ENCODE results near the gene PEPD.

PEPD gene

DNA sequence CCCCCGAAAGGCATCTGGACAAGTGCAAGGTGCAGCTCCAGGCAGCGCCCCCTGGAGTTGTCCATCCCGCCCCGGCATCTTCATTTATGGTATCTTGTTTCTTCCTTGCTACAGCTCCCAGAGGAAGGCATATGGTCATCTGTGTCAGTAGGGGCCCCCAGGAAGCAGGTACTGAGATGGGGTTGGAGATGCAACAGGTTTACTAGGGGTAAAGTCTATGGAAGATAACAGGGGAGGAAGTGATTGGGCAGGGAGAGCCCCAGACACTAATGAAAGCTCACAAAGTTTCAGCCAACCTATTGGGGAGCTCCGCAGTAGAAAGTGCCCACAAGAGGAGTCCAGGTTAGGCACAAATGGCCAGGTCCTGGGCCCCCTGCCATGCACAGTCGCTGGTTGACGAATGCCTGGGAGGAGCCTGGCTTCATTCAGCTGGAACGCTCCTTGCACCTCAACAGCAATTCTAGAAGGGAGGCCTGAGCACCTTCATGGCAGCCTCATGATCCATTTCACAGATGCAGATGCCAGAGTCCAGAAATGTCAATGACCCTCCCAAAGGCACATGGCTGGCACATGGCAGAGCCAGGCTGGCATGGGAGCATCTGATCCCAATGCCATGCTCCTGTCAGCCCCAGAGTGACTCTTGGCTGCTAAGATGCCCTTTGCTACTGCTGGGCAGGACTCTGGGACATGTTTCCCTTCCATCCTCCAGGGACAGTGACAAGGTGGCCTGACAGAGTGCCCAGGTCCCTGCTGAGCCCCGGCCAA is 23.8 kb upstream of the PEPD start:
- no peak for DNase-seq

DNA sequence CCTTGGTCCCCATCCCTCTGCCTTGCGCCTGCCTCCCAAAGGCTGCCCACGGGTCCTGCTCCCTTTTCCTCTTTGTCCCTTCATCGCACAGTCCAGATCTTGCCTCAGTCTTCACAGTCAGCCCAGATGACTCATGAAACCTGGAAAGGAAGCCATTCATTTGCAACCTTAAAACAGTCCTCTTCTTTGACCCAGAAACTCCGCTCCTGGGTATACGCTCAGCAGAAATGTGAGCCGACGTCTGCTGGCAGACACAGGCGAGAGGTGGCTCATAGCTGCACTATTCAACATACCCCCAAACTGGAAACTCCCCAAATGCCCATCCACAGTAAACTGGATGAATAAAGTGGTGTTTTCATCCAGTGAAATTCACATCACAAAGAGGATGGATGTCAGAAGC is 13.6 kb upstream of the PEPD start:
- no peak for DNase-seq

DNA sequence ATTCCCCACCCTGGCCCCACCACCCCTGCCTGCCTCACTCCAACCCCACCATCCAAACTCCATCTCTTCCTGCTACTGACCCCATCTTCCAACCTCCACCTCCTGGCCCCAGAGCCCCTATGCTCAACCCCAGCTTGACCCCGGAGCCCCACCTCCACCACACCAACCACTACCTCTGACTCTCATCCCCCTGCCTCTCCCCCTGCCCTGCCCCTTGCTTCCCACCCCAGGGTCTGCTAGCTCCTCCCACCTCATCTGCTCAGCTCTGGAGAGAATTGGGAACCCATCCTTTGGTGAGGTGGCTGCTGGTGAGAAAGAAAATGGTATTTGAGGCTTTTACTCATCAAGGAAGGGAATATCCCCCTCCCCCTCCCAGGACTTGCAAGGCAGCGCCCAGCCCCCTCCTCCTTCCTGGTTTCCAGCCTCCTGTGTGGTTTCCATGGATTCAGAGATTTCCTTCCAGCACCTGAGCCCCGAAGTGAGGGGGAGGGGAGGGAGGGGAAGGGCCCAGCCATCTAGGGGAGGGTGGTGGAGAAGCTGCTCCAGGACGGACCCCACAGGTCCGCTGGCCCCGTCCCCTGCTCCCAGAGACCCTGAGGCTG is 11.4 kb upstream of the PEPD start:
- no peak for DNase-seq

DNA sequence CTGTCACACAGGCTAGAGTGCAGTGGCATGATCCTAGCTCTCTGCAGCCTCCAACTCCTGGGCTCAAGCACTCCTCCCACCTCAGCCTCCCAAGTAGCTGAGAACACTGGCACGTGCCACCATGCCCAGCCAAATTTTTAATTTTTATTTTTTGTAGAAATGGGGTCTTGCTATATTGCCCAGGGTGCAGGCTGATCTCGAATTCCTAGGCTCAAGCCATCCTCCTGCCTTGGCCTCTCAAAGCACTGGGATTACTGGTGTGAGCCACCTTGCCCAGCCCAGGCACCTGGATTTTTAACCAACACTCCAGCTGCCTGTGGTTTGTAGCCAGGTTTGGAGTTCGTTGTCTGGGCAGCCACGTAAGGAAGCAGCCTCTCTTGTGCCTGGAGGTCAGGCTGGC is 9.3 kb upstream of the PEPD start:
- no peak for DNase-seq

DNA sequence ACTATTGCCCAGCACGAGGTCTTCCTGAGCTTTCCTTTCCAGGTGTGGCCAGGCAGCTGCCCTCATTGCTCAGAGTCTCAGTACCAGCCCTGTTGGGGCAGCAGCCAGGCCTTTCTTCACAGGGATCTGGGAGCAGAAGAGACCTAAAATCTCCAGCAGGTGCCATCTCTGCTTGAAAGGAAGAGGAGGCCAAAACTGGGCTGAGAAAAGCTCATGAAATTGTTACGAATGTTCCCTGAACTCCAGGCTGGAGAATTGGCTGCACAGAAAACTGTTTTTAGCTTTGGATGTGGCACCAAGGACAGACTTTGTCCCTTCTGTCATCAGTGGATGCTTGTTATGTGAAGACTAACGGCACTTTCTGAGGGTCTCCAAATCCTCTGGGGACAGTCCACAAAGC is 8.7 kb upstream of the PEPD start:
- DNase-seq = no peak

DNA sequence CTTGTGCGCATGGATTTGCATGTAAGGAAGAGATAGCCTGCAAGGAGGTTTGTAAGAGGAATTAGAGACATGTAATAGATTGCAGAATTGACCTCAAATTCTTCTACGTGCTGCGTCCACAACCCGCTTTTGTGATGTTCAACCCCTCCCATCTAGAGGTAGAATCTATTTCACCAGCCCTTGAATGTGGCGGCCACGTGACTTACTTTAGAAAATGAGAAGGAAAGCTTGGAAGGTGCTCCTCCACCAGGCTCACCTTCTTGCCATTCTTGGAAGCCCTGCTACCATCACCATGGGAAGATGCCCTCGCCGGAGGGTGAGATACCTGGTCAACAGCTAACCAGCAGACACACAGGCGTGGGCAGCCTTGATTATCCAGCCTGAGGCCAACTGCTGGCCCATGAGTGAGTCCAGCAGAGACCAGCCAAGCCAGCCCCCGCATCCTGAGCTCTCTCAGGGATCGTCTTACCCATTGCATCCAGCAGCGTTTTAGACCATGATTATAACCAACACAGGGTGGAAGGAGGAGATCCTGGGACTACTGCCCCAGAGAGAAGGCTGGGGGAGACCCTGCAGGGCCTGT is 7.6 kb upstream of the PEPD start:
- DNase-seq = no peak

DNA sequence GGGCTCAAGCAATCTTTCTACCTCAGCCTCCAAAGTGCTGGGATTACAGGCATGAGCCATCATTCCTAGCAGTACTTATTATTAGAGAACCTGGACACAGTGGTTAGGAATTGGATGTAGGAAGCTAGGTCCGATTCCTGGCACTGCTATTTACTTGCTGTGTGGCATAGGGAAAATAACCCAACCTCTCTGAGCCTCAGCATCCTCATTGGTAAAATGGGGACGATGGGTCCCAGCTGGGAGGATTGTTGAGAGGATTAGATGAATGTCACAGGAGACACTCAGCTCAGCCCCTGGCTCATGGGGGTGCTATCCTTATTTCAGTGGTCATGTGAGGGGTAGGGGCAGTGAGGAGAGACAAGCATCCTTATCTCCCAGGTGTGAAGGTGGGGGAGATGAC is 6.8 kb upstream of the PEPD start:
- no peak for DNase-seq

DNA sequence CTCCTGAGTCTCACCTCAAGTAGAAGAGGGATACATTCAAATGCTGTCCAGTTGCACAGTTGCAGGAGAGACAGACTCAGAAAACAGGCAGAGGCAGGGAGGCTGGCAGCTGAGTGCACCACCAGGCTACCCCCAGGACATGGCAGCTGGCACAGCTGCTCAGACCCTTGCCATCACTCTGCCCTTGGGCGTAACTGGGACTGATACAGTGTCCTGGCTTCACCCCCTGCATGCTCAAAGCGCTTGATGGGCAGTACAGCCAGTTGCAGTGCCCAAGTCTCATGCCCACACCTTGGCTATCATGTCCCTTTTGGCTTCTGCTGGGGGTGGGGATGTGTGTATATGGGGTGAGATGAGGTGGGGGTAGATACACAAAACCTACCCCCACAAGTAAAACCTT is 5.5 kb upstream of the PEPD start:
- DNase-seq = no peak

DNA sequence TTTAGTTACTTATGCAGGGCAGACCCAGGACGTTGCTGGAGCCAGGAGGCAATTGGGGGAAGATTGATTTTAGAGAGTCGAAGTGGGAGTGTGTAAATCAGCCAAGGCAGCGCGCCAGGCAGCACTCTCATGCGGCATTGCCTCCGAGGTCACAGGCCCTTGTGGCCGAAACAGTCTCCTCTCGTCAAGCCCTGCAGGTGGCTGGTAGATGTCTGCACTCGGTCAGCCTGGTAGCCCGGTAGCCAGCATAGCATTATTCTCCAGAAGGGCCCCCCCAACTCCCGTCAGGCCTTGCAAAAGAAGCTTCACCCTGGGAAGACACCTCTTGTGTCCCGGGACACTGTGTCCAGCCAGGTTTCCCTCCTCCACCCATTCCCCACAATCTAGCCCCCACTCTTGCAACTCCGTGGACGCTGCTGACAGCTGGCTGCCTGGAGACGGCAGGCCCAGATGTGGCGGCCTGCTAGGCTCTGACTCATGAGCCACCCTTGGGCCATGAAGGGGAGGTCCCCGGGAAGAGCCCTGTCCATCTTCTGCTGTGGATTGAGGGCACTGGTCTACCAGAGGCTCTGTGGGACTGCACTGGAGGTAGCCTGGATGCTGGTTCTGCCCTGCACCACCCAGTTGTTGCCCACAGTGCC is 2.6 kb upstream of the PEPD start:
- no peak for DNase-seq

DNA sequence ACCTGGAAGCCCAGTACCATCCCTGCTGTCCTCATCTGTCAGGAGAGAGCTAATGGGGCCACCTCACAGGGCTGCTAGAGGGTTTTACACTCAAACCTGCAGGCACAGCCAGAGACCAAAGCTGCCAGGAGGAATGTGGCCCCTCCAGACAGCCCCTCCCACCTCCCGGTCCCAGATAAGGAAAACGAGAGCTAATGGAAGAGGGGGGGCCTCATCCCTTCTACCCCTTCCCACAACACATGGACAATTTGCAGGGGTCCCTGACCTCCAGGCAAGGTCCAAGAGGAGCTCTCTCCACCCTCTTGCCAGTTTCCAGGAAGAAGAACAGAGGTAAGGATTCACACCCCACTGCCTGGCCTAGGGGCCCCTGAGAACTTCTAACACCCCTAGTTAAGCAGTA is 1.6 kb upstream of the PEPD start:
- DNase-seq = no peak

DNA sequence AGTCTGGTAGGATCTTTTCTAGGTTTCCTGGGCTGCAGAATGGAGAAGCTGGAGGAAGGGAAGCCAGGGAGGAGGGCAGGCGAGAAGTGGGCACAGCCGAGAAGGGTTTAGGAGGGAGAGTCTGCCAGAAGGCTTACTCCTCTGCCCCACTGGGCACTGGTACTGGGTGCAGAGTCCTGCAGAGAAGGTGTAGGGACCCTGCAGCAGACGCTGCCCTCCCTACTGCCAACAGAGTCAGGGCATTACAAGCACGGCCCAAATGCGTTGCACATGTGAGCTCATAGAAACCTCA is 726 bp upstream of the PEPD start:
- DNase-seq = no peak

DNA sequence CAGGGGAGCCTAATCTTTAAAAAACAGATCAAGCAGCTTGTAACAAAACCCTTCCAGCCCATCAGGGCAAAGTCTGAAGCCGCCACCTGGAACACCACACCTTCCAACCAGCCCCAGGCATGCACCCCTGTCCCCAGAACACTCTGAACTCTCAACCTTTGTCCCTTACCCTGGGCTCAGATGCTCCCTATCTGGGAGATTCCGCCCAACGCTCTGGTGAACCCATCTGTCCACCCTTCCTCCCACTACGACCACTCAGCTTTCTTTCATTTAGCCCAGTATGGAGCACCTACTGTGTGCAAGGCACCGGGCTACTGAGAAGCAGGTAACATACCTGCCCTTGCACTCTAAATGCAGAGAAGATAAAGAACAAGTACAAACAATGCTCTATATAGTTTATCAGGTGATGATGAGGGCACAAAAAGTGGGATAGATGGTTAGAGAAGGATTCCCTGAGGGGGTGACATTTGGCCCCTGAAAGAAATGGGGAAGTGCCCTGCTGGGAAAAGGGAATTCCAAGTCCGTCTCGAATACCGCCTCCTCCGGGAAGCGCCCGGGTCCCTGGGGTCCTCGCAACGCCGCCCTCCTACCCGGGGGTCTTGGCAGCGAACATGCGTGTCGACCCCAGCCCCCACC is 629 bp downstream of the PEPD start:
- DNase-seq = no peak

DNA sequence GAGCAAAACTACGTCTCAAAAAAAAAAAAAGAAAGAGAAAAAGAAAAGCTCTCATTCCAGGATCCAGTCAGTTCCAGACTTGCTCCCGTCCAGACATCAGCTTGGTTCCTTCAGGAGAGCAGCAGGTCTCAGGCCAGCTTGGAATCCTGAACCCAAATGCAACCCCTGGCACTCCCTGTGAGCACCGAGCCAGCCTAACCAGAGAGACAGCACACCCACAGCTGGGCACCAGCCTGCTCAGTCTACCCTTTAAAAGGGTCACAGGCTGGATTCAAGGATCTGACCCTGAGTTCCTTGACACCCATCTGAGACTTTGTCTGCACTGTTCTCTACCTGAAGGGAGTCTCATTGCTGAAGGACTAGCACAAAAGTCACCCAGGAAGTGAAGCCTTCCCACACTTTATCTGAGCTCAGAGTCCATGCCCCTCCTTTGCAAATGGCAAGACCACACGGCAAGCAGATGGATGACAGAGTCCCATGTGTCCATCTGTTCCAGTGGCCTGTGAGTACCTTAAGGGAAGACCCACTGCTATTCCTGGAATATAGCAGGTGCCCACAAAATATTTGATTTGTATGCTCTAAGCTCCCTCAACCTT is 1.4 kb downstream of the PEPD start:
- no peak for DNase-seq

DNA sequence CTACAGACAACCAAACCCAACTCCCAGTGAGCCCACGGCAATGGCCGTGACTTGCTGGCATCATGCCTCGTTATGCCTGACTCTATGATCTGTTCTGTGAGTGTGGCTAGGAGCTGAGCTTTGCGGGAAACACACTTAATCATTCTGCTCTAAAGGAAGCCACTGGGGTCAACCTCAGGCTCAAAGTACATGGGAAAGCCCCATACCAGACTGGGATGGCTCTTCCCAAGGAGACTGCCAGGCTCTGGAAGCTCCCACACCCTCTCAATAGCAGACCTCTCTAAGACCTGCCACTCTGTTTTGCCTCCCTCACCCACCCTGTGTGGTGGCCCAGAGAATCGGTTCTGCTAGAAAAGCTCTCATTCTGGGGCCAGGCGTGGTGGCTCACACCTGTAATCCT is 2.2 kb downstream of the PEPD start:
- no peak for DNase-seq

DNA sequence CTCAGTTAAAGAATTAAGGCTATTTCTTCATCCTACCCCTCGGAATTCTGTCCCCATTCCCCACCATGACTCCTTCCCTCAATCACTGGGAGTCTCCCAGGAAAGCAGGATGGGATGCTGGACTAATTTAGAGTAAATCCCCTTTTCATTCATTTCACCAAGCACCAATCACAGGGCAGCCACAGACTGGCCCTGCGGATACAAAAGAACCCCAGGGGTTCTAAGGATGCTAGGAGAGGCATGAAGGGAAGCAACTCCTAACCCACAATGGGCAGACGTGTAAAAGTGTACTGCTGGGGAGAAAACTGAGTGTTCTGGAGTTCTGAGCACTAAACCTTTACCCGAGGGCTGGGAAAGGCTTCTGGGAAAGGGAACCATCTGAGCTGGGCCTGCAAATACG is 3.0 kb downstream of the PEPD start:
- DNase-seq = no peak

DNA sequence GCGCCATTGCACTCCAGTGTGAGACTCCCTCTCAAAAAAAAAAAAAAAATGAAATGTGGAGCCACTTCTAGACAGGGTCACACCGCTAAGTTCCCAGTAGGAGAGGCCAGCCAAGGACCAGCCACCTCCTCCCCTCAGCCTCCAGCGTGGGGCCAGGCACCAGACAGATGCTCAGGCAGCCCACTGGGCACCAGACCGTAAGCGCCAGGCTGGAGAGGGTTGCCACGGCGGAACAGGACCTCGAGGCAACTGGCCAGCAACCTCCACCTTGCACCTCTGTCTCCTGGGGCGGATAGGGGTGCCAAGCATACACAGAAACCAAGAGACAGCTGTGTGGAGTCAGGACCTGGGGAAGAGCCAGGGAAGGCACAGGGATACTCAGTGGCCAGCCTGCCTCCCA is 3.7 kb downstream of the PEPD start:
- DNase-seq = no peak

DNA sequence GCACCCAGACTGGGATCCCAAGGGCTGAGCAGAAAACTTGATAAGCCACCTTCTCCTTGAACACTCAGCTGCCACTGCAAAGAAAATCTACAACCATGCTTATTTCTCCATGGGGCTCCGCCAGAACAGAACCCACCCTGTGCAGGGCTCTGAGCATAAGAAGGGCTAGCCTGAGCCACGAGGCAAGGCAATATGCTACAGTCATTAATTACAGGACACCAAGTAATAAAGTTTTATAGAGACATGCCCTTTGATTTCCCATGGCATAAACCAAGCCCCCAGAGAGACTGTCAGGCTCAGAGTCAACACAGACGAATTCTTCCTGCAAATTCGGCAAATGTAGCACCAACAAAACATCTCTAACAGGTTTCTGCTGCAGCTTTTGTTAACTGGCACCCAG is 5.7 kb downstream of the PEPD start:
- no peak for DNase-seq

DNA sequence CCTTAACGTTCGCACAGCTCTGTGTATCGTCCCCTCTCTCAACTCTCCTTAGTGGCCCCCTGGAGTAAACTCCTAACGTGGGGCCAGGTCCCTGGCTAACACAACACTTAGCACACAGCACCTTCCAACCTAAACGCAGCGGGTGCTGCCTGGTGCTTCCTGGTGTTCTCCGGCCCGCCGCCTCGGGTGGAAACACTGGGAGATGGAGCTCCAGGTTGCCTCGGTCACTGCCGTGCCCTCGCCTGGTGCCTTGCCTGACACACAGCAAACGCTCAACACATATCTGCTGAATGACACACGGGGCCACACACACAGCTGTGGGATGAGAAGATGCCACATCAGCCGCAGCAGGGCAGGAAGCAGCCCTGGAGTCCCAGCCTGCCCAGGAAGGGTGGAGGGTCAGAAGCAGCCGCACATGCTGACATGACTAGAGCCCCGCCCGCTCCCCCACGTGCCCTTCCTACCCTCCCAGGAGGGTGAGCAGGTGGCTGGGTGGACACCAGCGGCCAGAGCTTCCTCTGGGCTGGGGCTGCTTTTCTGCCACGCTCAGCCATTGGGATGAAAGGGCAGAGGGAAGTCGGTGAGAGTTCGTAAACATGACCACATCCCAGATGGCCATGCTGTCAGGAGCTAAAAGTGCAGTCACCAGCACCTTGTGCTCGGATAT is 6.6 kb downstream of the PEPD start:
- DNase-seq = no peak

DNA sequence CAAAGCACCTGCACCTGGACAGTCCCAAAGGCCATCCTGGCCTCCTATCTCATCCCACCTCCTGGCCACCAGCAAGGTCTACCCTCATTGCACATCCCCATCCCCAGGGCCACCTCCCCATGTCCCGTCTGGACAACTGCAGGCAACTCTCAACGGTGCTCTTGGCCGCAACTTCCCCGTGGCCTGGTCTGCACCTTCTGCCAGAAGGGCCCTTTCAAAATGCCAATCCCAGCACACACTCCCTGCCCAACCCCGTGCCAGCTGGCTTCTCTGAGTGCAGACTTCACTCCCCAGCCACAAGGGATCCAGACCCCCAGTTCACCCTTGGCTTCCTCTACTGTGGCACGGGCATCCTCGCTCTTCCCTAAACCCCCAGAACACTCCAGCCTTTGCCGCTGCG is 8.2 kb downstream of the PEPD start:
- no peak for DNase-seq

DNA sequence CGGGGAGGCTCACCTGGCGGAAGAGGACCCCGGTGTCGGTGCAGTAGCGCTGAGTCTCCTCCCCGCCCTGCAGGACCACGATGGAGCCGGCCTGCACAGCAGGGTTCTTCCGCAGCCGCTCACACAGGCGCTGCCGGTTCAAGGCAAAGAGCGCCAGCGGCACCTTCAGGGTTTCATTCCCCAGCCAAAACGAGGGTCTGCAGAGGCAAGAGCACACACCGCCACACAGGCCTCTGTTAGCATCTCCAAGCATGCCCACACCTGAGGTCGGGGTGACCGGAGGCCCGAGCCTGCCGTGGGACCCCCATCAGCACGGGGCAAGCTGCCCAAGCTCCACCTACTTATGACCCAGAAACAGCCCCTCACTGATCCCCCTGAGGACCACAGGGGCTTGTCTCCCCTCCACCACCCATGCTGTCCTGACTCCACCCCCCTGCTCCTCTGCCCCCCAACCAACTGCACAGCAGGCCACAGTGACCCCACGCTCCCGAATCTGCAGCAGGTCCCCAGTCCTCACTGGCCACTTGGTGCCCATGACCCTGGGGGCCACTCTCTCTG is 8.9 kb downstream of the PEPD start:
- DNase-seq = no peak

DNA sequence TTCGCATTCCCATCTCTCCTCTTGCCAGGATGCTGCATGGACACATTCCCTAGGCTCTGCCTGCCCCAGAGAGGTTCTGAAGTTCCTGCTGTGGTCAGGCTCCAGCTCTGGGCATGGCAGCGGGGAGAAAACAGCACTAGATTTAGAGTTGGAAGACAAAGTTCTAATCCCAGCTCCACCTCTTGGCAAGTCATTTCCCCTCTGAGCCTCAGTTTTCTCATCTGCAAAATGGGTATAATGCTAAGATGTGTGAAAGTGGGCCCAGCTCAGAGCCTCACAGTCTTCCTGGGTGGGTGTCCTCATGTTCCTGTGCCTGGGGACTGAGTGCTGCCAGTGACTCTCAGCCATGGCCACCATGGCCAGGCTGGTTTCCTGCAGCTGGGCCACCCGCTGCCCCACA is 9.6 kb downstream of the PEPD start:
- no peak for DNase-seq

DNA sequence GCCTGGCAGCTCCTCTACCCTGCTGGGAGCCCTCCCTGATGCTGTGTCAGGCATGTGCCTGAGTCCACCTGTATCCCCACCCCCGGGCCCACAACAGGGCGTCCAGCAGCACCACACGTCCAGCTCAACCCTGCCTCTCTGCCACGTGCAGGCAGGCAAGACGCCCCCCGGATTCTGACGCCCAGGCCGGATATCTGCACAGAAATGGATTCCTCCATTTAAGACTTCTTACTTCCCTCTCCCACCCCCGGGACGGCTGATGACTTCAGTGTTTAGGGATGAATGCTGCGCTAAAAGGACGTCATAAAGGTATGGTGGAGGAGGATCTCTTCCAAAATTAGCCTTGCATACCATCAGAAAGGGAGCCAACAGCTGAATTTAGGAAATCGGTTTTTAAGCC is 10.2 kb downstream of the PEPD start:
- DNase-seq = no peak
